Transverse colon (tissue), 4 donors: ENCODE measurements around the gene MET. TPM values are rescaled to one million over a fixed set of nuclear protein-coding genes. Genes with fewer than 3 reads are reported as not detected.
"Not testable (repeated sequence)": the region's sequence is repeated elsewhere in the genome, so short reads cannot be mapped to it uniquely, and the experiment has no call there.

ENCODE experiments used
- DNase-seq: peaks from one replicate; pipeline ENCODE4 v3.0.0-alpha.2; 2019
- H3K27ac ChIP-seq, 4 donors: fragments of 200-600 bp; sonication (generic); 2 replicates each; pipeline ENCODE4 v1.5.1; 2016 to 2018; ENCODE audit warnings: inconsistent platforms in 4 of 4
- H3K27me3 ChIP-seq: fragments of 200-600 bp; sonication (generic); 2 replicates; pipeline ENCODE4 v1.5.1; 2017; ENCODE audit warnings: inconsistent platforms
- H3K36me3 ChIP-seq, 4 donors: fragments of 200-600 bp; sonication (generic); 2 replicates each; pipeline ENCODE4 v1.5.1; 2017 to 2019; ENCODE audit warnings: inconsistent platforms in 4 of 4
- H3K4me1 ChIP-seq, 4 donors: fragments of 200-600 bp; sonication (generic); 2 replicates each; pipeline ENCODE4 v1.5.1; 2017 to 2020; ENCODE audit warnings: inconsistent platforms in 4 of 4
- H3K4me3 ChIP-seq, 4 donors: fragments of 200-600 bp; sonication (generic); 1 replicate in 1 of 4; 2 replicates in 3 of 4; pipeline versions ENCODE4 v1.5.1 to v1.6.1; 2017 to 2019; ENCODE audit warnings: inconsistent platforms in 4 of 4
- H3K9me3 ChIP-seq, 2 donors: fragments of 200-600 bp; sonication (generic); 2 replicates each; pipeline ENCODE4 v1.5.1; 2017 to 2019; ENCODE audit warnings: inconsistent platforms in 2 of 2
- EP300 ChIP-seq: sonication (generic); formaldehyde crosslinking; IDR thresholded peaks from one replicate; pipeline ENCODE4 v1.6.1; 2017; ENCODE audit warnings: antibody characterized with exemption, low read depth
- POLR2A ChIP-seq: fragments of 450-650 bp; IDR thresholded peaks from one replicate; pipeline ENCODE4 v1.6.1; 2016; ENCODE audit warnings: antibody characterized with exemption, mild to moderate bottlenecking, moderate library complexity
- POLR2AphosphoS5 ChIP-seq, 3 donors: sonication (generic); formaldehyde crosslinking; IDR thresholded peaks; one replicate each; pipeline ENCODE4 v1.6.1; 2016; ENCODE audit warnings: antibody characterized with exemption in 3 of 3
- WGBS, 2 donors: methylation state at CpG; one replicate each; pipeline ENCODE4 v1.1.5; 2018; ENCODE audit warnings: low coverage in 1 of 2; 5-methylcytosine and 5-hydroxymethylcytosine counted together
- in situ Hi-C, 4 donors: fragments of 200-750 bp; cut with MboI; loops; one replicate each; pipeline versions ENCODE4 v1.15.0 to v1.15.1; 2017; ENCODE audit warnings: low sequenced_read_pairs in 3 of 4, low pct_ligation_motif_present in 1 of 4, low pct_unique_long_range_greater_than_20kb in 1 of 4
- intact Hi-C: fragments of 100-400 bp; cut with DNase I; formaldehyde crosslinking; loops from one replicate; pipeline ENCODE4 v1.15.1; 2023; ENCODE audit warnings: low total_unique reads
- total RNA-seq, 4 donors: library from RNA; depleted of rRNA; stranded (reverse); fragments of >200 nt; gene quantifications; one replicate each; pipeline ENCODE4 v1.1.0, GENCODE V29; 2016
- TF ChIP-seq, protein P1 (sequence below), 5 experiments: fragments of 200-600 bp in 3 of 5; fragments of 450-650 bp in 2 of 5; sonication (generic) in 3 of 5; IDR thresholded peaks; 1 replicate in 2 of 5; 2 replicates in 3 of 5; pipeline ENCODE4 v1.5.1; 2016 to 2017; ENCODE audit warnings: antibody characterized with exemption in 5 of 5, inconsistent platforms in 3 of 5, mild to moderate bottlenecking in 2 of 5, moderate library complexity in 1 of 5

The MET gene
- total RNA-seq, 4 donors from 2014 or later = 6.4 to 35.5 (median 20.3) TPM

DNA sequence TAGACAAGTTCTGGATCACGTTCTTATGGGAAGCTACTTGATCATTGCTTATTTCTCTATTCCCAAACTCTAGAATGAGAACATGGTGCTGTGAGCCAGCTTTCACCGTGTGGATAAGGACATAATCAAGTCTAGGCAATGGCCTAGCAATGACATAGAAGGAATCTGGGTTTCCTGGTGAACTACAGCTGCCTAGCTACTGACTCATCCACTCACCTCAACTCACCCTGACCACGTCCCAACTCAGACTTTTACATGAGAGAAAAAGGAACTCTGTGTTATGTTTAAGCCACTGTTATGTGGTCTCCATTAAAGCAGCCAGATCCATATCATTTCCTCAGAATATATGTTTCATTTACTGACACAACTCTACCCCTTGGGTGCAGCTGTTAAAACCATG, 18.8 kb upstream of the MET start:
- TF ChIP-seq EP300 (no peak), POLR2A (no peak), POLR2AphosphoS5 (IDR thresholded peaks at IDR 0.05) (no peak)
- TF ChIP-seq, protein P1, sequence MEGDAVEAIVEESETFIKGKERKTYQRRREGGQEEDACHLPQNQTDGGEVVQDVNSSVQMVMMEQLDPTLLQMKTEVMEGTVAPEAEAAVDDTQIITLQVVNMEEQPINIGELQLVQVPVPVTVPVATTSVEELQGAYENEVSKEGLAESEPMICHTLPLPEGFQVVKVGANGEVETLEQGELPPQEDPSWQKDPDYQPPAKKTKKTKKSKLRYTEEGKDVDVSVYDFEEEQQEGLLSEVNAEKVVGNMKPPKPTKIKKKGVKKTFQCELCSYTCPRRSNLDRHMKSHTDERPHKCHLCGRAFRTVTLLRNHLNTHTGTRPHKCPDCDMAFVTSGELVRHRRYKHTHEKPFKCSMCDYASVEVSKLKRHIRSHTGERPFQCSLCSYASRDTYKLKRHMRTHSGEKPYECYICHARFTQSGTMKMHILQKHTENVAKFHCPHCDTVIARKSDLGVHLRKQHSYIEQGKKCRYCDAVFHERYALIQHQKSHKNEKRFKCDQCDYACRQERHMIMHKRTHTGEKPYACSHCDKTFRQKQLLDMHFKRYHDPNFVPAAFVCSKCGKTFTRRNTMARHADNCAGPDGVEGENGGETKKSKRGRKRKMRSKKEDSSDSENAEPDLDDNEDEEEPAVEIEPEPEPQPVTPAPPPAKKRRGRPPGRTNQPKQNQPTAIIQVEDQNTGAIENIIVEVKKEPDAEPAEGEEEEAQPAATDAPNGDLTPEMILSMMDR (IDR thresholded peaks at IDR 0.05) = no peak
- Histone ChIP-seq H3K9me3 (no peaks in the 10 kb centered on the region), H3K36me3 (no peaks in the 10 kb centered on the region), H3K4me3 (no peak overlapping the region), H3K27ac (no peak overlapping the region), H3K27me3 (no peaks in the 10 kb centered on the region), H3K4me1 (no peaks in the 10 kb centered on the region)
- WGBS, 2 donors = 49 to 68% methylated on average over 3 of the region's 3 CpGs
- intact Hi-C loops = loop anchor here (1.0 kb wide), 1 partner anchor 29 kb away; no protein-coding TSS in a partner anchor
- in situ Hi-C loops = no loop called here
- DNase-seq = no peak

DNA sequence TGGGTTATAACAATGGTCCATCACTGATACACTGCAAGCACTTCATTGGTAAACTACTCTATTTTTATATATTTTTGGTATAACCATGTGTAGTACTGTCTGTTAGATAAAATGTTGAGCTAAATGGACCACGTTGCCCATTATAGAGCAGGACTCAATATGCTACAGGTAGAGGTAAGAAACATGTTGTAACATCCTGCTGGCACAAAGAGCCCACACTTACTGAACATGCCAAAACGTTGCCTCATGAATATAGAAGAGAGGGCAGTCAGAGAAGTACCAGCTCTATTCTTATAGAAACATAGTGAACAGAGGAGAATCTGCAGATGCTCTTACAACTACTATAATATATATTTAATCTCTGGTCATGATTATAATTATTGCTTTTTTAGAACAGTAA, 18.4 kb upstream of the MET start:
- Histone ChIP-seq H3K9me3 (no peaks in the 10 kb centered on the region), H3K27ac (no peak overlapping the region), H3K4me3 (no peak overlapping the region), H3K36me3 (no peaks in the 10 kb centered on the region), H3K4me1 (no peaks in the 10 kb centered on the region), H3K27me3 (no peaks in the 10 kb centered on the region)
- 33 to 70% methylated on average over 1 to 2 of the region's 2 CpGs for WGBS, 2 donors
- intact Hi-C loops = loop anchor here (1.0 kb wide), 1 partner anchor 29 kb away; no protein-coding TSS in a partner anchor
- no peak for DNase-seq
- TF ChIP-seq, protein P1 (IDR thresholded peaks at IDR 0.05) = no peak
- TF ChIP-seq POLR2A (no peak), POLR2AphosphoS5 (IDR thresholded peaks at IDR 0.05) (no peak)
- in situ Hi-C loops = no loop called here

DNA sequence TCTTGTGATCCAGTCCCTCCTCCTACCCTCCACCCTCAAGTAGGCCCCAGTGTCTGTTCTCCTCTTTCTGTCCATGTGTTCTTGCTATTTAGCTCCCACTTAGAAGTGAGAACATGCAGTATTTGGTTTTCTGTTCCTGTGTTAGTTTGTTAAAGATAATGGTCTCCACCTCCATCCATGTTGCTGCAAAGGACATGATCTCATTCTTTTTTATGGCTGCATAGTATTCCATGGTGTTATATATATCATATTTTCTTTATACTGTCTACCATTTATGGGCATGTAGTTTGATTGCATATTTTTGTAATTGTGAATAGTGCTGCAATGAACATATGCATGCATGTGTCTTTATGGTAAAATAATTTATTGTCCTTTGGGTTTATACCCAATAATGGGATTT, 12.7 kb upstream of the MET start:
- H3K36me3 ChIP-seq, intact Hi-C loops, H3K4me3 ChIP-seq, DNase-seq, H3K4me1 ChIP-seq, H3K9me3 ChIP-seq, in situ Hi-C loops, H3K27ac ChIP-seq, H3K27me3 ChIP-seq: not testable (repeated sequence)

DNA sequence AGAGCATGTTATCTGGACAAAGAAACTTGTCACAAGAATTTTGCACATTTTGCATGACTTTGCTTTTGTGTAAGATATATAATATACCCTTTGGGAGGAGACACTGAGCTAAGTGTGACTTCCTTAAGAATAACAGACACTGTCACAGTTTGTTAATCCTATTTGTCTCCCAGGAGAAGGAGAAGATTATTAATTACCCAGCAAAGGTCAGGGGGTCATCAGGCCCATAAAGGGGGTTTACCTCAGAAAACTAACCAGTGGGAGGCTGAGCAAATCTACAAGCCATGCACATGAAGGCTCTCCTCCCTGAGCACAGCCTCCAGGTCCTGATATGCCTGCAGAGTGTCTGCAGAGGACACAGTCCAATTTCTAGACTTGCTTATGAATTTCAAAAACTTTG, 10.1 kb upstream of the MET start:
- DNase-seq = no peak
- Histone ChIP-seq H3K27me3 (no peaks in the 10 kb centered on the region), H3K27ac (no peak overlapping the region), H3K36me3 (no peaks in the 10 kb centered on the region), H3K9me3 (no peaks in the 10 kb centered on the region), H3K4me3 (no peak overlapping the region), H3K4me1 (no peaks in the 10 kb centered on the region)
- in situ Hi-C loops = loop anchor here in 1 of 4 donors (10.0 kb wide), 1 partner anchor 153 kb away; no protein-coding TSS in a partner anchor
- intact Hi-C loops = no loop called here
- TF ChIP-seq POLR2AphosphoS5 (IDR thresholded peaks at IDR 0.05) (no peak), POLR2A (no peak), EP300 (no peak)
- TF ChIP-seq, protein P1 (IDR thresholded peaks at IDR 0.05) = no peak

DNA sequence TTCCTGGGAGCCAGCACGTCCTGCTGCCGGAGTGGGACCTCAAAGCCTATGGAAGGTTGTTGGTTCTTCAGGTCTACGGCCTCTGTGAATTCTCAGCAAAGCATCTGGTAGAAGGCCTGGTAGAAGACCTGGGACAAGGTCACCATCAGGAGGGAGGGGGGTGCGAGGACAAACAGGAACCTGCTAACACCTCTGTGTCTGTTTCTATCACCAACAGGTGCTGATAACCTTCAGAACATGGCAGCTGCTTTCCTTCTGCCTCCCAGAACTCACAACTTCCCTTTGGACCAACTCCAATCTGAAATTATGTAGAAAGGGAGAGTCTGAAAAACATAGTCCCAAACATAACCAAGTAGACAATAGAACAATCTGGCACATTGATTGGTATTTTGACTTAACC, 8.3 kb upstream of the MET start:
- Histone ChIP-seq H3K4me3 (no peak overlapping the region), H3K27ac (no peak overlapping the region), H3K4me1 (no peaks in the 10 kb centered on the region), H3K9me3 (no peaks in the 10 kb centered on the region), H3K36me3 (no peaks in the 10 kb centered on the region), H3K27me3 (no peaks in the 10 kb centered on the region)
- DNase-seq = no peak
- intact Hi-C loops (no loop called here), in situ Hi-C loops (loop anchor here in 1 of 4 donors (10.0 kb wide), 1 partner anchor 151 kb away; no protein-coding TSS in a partner anchor)
- TF ChIP-seq EP300 = no peak
- TF ChIP-seq POLR2A = no peak
- TF ChIP-seq, protein P1 (IDR thresholded peaks at IDR 0.05) = no peak
- no peak for TF ChIP-seq POLR2AphosphoS5 (IDR thresholded peaks at IDR 0.05)
- 75 to 82% methylated on average over 3 to 4 of the region's 4 CpGs for WGBS, 2 donors
